ENCODE data around the gene TUBB2A. TPM values are rescaled to one million over a fixed set of nuclear protein-coding genes. Genes with fewer than 3 reads are reported as not detected.

TUBB2A gene
- total RNA-seq, 1 donor from 2014 or later: 401 TPM

- H3K4me3 ChIP-seq (ENCODE audit: insufficient read depth, low read depth, low read length): no peak overlapping the region
- H3K9ac ChIP-seq (ENCODE audit: low read length): no peak overlapping the region
- H3K4me1 Mint-ChIP-seq (ENCODE audit: low read depth, unreplicated experiment): peaks cover 44% of the 10 kb centered on the region
- H3K9me3 ChIP-seq (ENCODE audit: insufficient read depth, low read depth, low read length): no peaks in the 10 kb centered on the region
- H3K79me2 ChIP-seq (ENCODE audit: insufficient read depth, low read length): no peaks in the 10 kb centered on the region
- no peaks in the 10 kb centered on the region for H3K36me3 ChIP-seq (ENCODE audit: insufficient read depth, low read length)
- H3K27ac ChIP-seq (ENCODE audit: low read depth, low read length): peak overlapping the region; percentile 18
- H3K27me3 ChIP-seq (ENCODE audit: insufficient read depth, low read length): no peaks in the 10 kb centered on the region
- peaks cover 32% of the 10 kb centered on the region for H3K4me1 ChIP-seq (ENCODE audit: insufficient read depth, low read length)
- H3K4me3 Mint-ChIP-seq (ENCODE audit: unreplicated experiment): no peak overlapping the region
- H3K36me3 Mint-ChIP-seq (ENCODE audit: low read depth, unreplicated experiment): peaks cover 3% of the 10 kb centered on the region
- no peaks in the 10 kb centered on the region for H3K9me3 Mint-ChIP-seq (ENCODE audit: unreplicated experiment)
- FAIRE-seq: no peak
- H4K20me1 ChIP-seq (ENCODE audit: insufficient read depth, low read length): no peaks in the 10 kb centered on the region
- H3K4me2 ChIP-seq (ENCODE audit: low read length): peak overlapping the region; percentile 13
- no peak overlapping the region for H2AFZ ChIP-seq (ENCODE audit: low read depth, low read length)
- H3K27me3 Mint-ChIP-seq (ENCODE audit: low read depth, unreplicated experiment): no peaks in the 10 kb centered on the region
- peak; percentile 98 for DNase-seq (ENCODE audit: low read depth)
- H3K27ac Mint-ChIP-seq (ENCODE audit: unreplicated experiment): peak overlapping the region; percentile 60
- TF ChIP-seq EZH2 (IDR thresholded peaks at IDR 0.05; ENCODE audit: insufficient read depth, low read length): no peak
Measured at GRCh38 chr6:3205913-3206312, 48.6 kb upstream of the TUBB2A start.

GRCh38 chr6:3204921-3205320, 47.6 kb upstream of the TUBB2A start:
- no peaks in the 10 kb centered on the region for H3K9me3 Mint-ChIP-seq (ENCODE audit: unreplicated experiment)
- Histone ChIP-seq H3K4me1 (ENCODE audit: insufficient read depth, low read length) (peaks cover 32% of the 10 kb centered on the region), H3K79me2 (ENCODE audit: insufficient read depth, low read length) (no peaks in the 10 kb centered on the region), H3K4me2 (ENCODE audit: low read length) (no peak overlapping the region), H2AFZ (ENCODE audit: low read depth, low read length) (no peak overlapping the region), H3K27ac (ENCODE audit: low read depth, low read length) (no peak overlapping the region), H3K9ac (ENCODE audit: low read length) (no peak overlapping the region), H3K36me3 (ENCODE audit: insufficient read depth, low read length) (no peaks in the 10 kb centered on the region), H3K9me3 (ENCODE audit: insufficient read depth, low read depth, low read length) (no peaks in the 10 kb centered on the region), H4K20me1 (ENCODE audit: insufficient read depth, low read length) (no peaks in the 10 kb centered on the region), H3K27me3 (ENCODE audit: insufficient read depth, low read length) (no peaks in the 10 kb centered on the region), H3K4me3 (ENCODE audit: insufficient read depth, low read depth, low read length) (no peak overlapping the region)
- DNase-seq (ENCODE audit: low read depth) (no peak), FAIRE-seq (no peak)
- peaks cover 3% of the 10 kb centered on the region for H3K36me3 Mint-ChIP-seq (ENCODE audit: low read depth, unreplicated experiment)
- no peak overlapping the region for H3K4me3 Mint-ChIP-seq (ENCODE audit: unreplicated experiment)
- no peaks in the 10 kb centered on the region for H3K27me3 Mint-ChIP-seq (ENCODE audit: low read depth, unreplicated experiment)
- TF ChIP-seq EZH2 (IDR thresholded peaks at IDR 0.05; ENCODE audit: insufficient read depth, low read length): no peak
- TF ChIP-seq CTCF (IDR thresholded peaks at IDR 0.05; ENCODE audit: insufficient read depth, low read depth, low read length): no peak
- peaks cover 44% of the 10 kb centered on the region for H3K4me1 Mint-ChIP-seq (ENCODE audit: low read depth, unreplicated experiment)
- peak overlapping the region; percentile 6 for H3K27ac Mint-ChIP-seq (ENCODE audit: unreplicated experiment)

- Histone ChIP-seq H3K4me3 (ENCODE audit: insufficient read depth, low read depth, low read length) (no peak overlapping the region), H3K9ac (ENCODE audit: low read length) (no peak overlapping the region), H3K36me3 (ENCODE audit: insufficient read depth, low read length) (no peaks in the 10 kb centered on the region), H3K27ac (ENCODE audit: low read depth, low read length) (no peak overlapping the region), H3K27me3 (ENCODE audit: insufficient read depth, low read length) (no peaks in the 10 kb centered on the region), H4K20me1 (ENCODE audit: insufficient read depth, low read length) (no peaks in the 10 kb centered on the region), H3K9me3 (ENCODE audit: insufficient read depth, low read depth, low read length) (no peaks in the 10 kb centered on the region), H2AFZ (ENCODE audit: low read depth, low read length) (no peak overlapping the region), H3K4me2 (ENCODE audit: low read length) (no peak overlapping the region), H3K4me1 (ENCODE audit: insufficient read depth, low read length) (peaks cover 14% of the 10 kb centered on the region), H3K79me2 (ENCODE audit: insufficient read depth, low read length) (no peaks in the 10 kb centered on the region)
- H3K4me1 Mint-ChIP-seq (ENCODE audit: low read depth, unreplicated experiment): peaks cover 30% of the 10 kb centered on the region
- TF ChIP-seq EZH2 (IDR thresholded peaks at IDR 0.05; ENCODE audit: insufficient read depth, low read length): no peak
- TF ChIP-seq CTCF (IDR thresholded peaks at IDR 0.05; ENCODE audit: insufficient read depth, low read depth, low read length): no peak
- no peaks in the 10 kb centered on the region for H3K27me3 Mint-ChIP-seq (ENCODE audit: low read depth, unreplicated experiment)
- peak overlapping the region; percentile 29 for H3K27ac Mint-ChIP-seq (ENCODE audit: unreplicated experiment)
- FAIRE-seq (no peak), DNase-seq (ENCODE audit: low read depth) (peak; percentile 95)
- H3K9me3 Mint-ChIP-seq (ENCODE audit: unreplicated experiment): peaks cover 4% of the 10 kb centered on the region
- H3K4me3 Mint-ChIP-seq (ENCODE audit: unreplicated experiment): peak overlapping the region; percentile 71
- H3K36me3 Mint-ChIP-seq (ENCODE audit: low read depth, unreplicated experiment): peaks cover 2% of the 10 kb centered on the region
Measured at GRCh38 chr6:3202999-3203696, 45.8 kb upstream of the TUBB2A start.

Data from astrocyte (in vitro differentiated cells and primary cell).